Gastrocnemius medialis (tissue), 4 donors: ENCODE data around the gene ZFHX3. TPM values are rescaled to one million over a fixed set of nuclear protein-coding genes. Genes with fewer than 3 reads are reported as not detected.

ENCODE experiments used
- ATAC-seq, 2 donors: fragments of 150-250 bp; one replicate each; pipeline ENCODE4 v1.9.1; 2016
- DNase-seq, 2 donors: peaks; one replicate each; pipeline ENCODE4 v3.0.0-alpha.2; 2019
- H3K27ac ChIP-seq, 4 donors: fragments of 200-600 bp; sonication (generic); 1 replicate in 1 of 4; 2 replicates in 3 of 4; pipeline ENCODE4 v1.5.1; 2016 to 2018; ENCODE audit warnings: mild to moderate bottlenecking in 2 of 4, moderate library complexity in 1 of 4
- H3K27me3 ChIP-seq, 3 donors: fragments of 200-600 bp; sonication (generic) in 2 of 3; 1 replicate in 1 of 3; 2 replicates in 2 of 3; pipeline versions ENCODE4 v1.5.1 to v1.6.0; 2016 to 2019; ENCODE audit warnings: mild to moderate bottlenecking in 1 of 3, moderate library complexity in 1 of 3
- H3K36me3 ChIP-seq, 2 donors: fragments of 200-600 bp; sonication (generic) in 1 of 2; one replicate each; pipeline ENCODE4 v1.5.1; 2017 to 2018
- H3K4me1 ChIP-seq, 2 donors: fragments of 200-600 bp; sonication (generic) in 1 of 2; one replicate each; pipeline ENCODE4 v1.5.1; 2016 to 2017; ENCODE audit warnings: mild to moderate bottlenecking in 2 of 2
- H3K4me3 ChIP-seq, 4 donors: fragments of 200-600 bp; sonication (generic) in 3 of 4; 1 replicate in 1 of 4; 2 replicates in 3 of 4; pipeline ENCODE4 v1.5.1; 2016 to 2019; ENCODE audit warnings: mild to moderate bottlenecking in 2 of 4
- H3K9me3 ChIP-seq, 3 donors: fragments of 200-600 bp; sonication (generic) in 2 of 3; 1 replicate in 1 of 3; 2 replicates in 2 of 3; pipeline ENCODE4 v1.5.1; 2016 to 2019
- CTCF ChIP-seq, 5 experiments: fragments of 450-650 bp in 3 of 5; fragments of 200-600 bp in 2 of 5; sonication (generic) in 2 of 5; IDR thresholded peaks in 4 of 5; conservative IDR thresholded peaks in 1 of 5; 1 replicate in 4 of 5; 2 replicates in 1 of 5; pipeline ENCODE4 v1.5.1; 2016 to 2019; ENCODE audit warnings: antibody characterized with exemption in 5 of 5, mild to moderate bottlenecking in 3 of 5, moderate library complexity in 3 of 5
- POLR2A ChIP-seq, 2 donors: fragments of 450-650 bp; IDR thresholded peaks; one replicate each; pipeline ENCODE4 v1.6.1; 2017; ENCODE audit warnings: antibody characterized with exemption in 2 of 2, mild to moderate bottlenecking in 2 of 2, moderate library complexity in 2 of 2
- in situ Hi-C, 4 donors: fragments of 200-750 bp; cut with MboI; loops; one replicate each; pipeline versions ENCODE4 v1.15.0 to v1.8.0; 2017; ENCODE audit warnings: low sequenced_read_pairs in 4 of 4
- intact Hi-C: fragments of 100-400 bp; cut with DNase I; formaldehyde crosslinking; loops from one replicate; pipeline ENCODE4 v1.15.1; 2023; ENCODE audit warnings: low total_unique reads
- total RNA-seq, 4 donors: library from RNA; depleted of rRNA; stranded (reverse); fragments of >200 nt; gene quantifications; one replicate each; pipeline versions ENCODE4 v1.1.0 to v1.2.3, GENCODE V29; 2016

Gene ZFHX3
- total RNA-seq, 4 donors from 2014 or later, result 14.0 to 28.5 (median 27.3) TPM

- no peak for DNase-seq
- in situ Hi-C loops, result loop anchor here (5.0 to 25.0 kb wide), 3 partner anchors 68 to 220 kb away; no protein-coding TSS in a partner anchor
- Histone ChIP-seq H3K27ac (peak overlapping the region; percentile 95 to 99 (median 99)), H3K36me3 (no peaks in the 10 kb centered on the region), H3K9me3 (no peaks in the 10 kb centered on the region), H3K27me3 (no peaks in the 10 kb centered on the region), H3K4me1 (peaks cover 55 to 71% of the 10 kb centered on the region in 2 donors), H3K4me3 (peak overlapping the region; percentile 37 to 75 (median 62))
- TF ChIP-seq POLR2A (IDR thresholded peaks at IDR 0.05) (no peak), CTCF (IDR thresholded peaks at IDR 0.05 in 4 of 5, conservative IDR thresholded peaks at IDR 0.05 in 1 of 5) (no peak)
- no peak for ATAC-seq
- intact Hi-C loops, result loop anchor here (2.0 kb wide), 1 partner anchor 14 kb away; no protein-coding TSS in a partner anchor
Measured at GRCh38 chr16:73054813-73055482, 7.0 kb upstream of the ZFHX3 start.

GRCh38 chr16:73054498-73054812, 6.5 kb upstream of the ZFHX3 start:
- no peak for DNase-seq
- ATAC-seq, result no peak
- in situ Hi-C loops, result loop anchor here (5.0 to 25.0 kb wide), 3 partner anchors 67 to 220 kb away; no protein-coding TSS in a partner anchor
- intact Hi-C loops, result loop anchor here (2.0 kb wide), 1 partner anchor 14 kb away; no protein-coding TSS in a partner anchor
- no peak for TF ChIP-seq CTCF (IDR thresholded peaks at IDR 0.05 in 4 of 5, conservative IDR thresholded peaks at IDR 0.05 in 1 of 5)
- no peak for TF ChIP-seq POLR2A (IDR thresholded peaks at IDR 0.05)
- Histone ChIP-seq H3K27ac (peak overlapping the region; percentile 95 to 99 (median 99)), H3K9me3 (no peaks in the 10 kb centered on the region), H3K36me3 (no peaks in the 10 kb centered on the region), H3K4me3 (peak overlapping the region; percentile 37 to 75 (median 62)), H3K27me3 (no peaks in the 10 kb centered on the region), H3K4me1 (peaks cover 60 to 71% of the 10 kb centered on the region in 2 donors)

- no peak for DNase-seq
- ATAC-seq, result no peak
- no peak for TF ChIP-seq POLR2A (IDR thresholded peaks at IDR 0.05)
- TF ChIP-seq CTCF (IDR thresholded peaks at IDR 0.05 in 4 of 5, conservative IDR thresholded peaks at IDR 0.05 in 1 of 5), result no peak
Measured at GRCh38 chr16:73054125-73054484, 6.2 kb upstream of the ZFHX3 start.

GRCh38 chr16:73053364-73054124, 5.6 kb upstream of the ZFHX3 start:
- intact Hi-C loops, result loop anchor here (2.0 kb wide), 1 partner anchor 15 kb away; no protein-coding TSS in a partner anchor

More at GRCh38 chr16:73054125-73054484, 6.2 kb upstream of the ZFHX3 start:
- H3K4me3 ChIP-seq, result peak overlapping the region; percentile 37 to 75 (median 62)
- peaks cover 64 to 72% of the 10 kb centered on the region in 2 donors for H3K4me1 ChIP-seq
- intact Hi-C loops (loop anchor here (2.0 kb wide), 1 partner anchor 15 kb away; no protein-coding TSS in a partner anchor), in situ Hi-C loops (loop anchor here (5.0 to 25.0 kb wide), 3 partner anchors 67 to 219 kb away; no protein-coding TSS in a partner anchor)
- peak overlapping the region; percentile 95 to 99 (median 99) for H3K27ac ChIP-seq
- no peaks in the 10 kb centered on the region for H3K27me3 ChIP-seq
- no peaks in the 10 kb centered on the region for H3K9me3 ChIP-seq
- no peaks in the 10 kb centered on the region for H3K36me3 ChIP-seq

More at GRCh38 chr16:73053364-73054124, 5.6 kb upstream of the ZFHX3 start:
- peak overlapping the region; percentile 95 to 99 (median 99) for H3K27ac ChIP-seq
- H3K27me3 ChIP-seq, result no peaks in the 10 kb centered on the region
- peak in 1 of 2 donors; percentile 17 for ATAC-seq
- no peaks in the 10 kb centered on the region for H3K36me3 ChIP-seq
- peaks cover 69 to 78% of the 10 kb centered on the region in 2 donors for H3K4me1 ChIP-seq
- H3K9me3 ChIP-seq, result no peaks in the 10 kb centered on the region
- in situ Hi-C loops, result loop anchor here (5.0 to 25.0 kb wide), 3 partner anchors 66 to 219 kb away; no protein-coding TSS in a partner anchor
- TF ChIP-seq CTCF (IDR thresholded peaks at IDR 0.05 in 4 of 5, conservative IDR thresholded peaks at IDR 0.05 in 1 of 5), result peak in 1 of 5 experiments; percentile 14
- TF ChIP-seq POLR2A (IDR thresholded peaks at IDR 0.05), result peak in 1 of 2 donors; percentile 49
- no peak for DNase-seq
- H3K4me3 ChIP-seq, result peak overlapping the region; percentile 37 to 75 (median 62)
